Lung (tissue), 12 donors: ENCODE results near the gene SPATC1L. TPM values are rescaled to one million over a fixed set of nuclear protein-coding genes. Genes with fewer than 3 reads are reported as not detected.

Experiments
- ATAC-seq: fragments of 200-7000 bp; cut with Tn5 transposase; one replicate; pipeline ENCODE4 v1.9.1; 2020; ENCODE audit warnings: moderate number of reproducible peaks; ENCODE audit not compliant: insufficient read depth, low FRiP score
- DNase-seq, 3 donors: peaks; one replicate each; pipeline ENCODE4 v3.0.0-alpha.2; 2013 to 2017
- H3K27ac ChIP-seq, 2 donors: one replicate each; pipeline ENCODE4 v1.5.1; 2013; ENCODE audit warnings: mild to moderate bottlenecking in 2 of 2, moderate library complexity in 2 of 2, control low read depth in 1 of 2, inconsistent platforms in 1 of 2, low read depth in 1 of 2, low read length in 1 of 2
- H3K27me3 ChIP-seq, 3 donors: one replicate each; pipeline ENCODE4 v1.5.1; 2013; ENCODE audit warnings: low read length in 2 of 3; ENCODE audit not compliant: control insufficient read depth in 3 of 3, insufficient read depth in 3 of 3
- H3K36me3 ChIP-seq, 4 donors: one replicate each; pipeline ENCODE4 v1.5.1; 2013; ENCODE audit warnings: low read length in 4 of 4, mild to moderate bottlenecking in 1 of 4, moderate library complexity in 1 of 4; ENCODE audit not compliant: control insufficient read depth in 4 of 4, insufficient read depth in 4 of 4
- H3K4me1 ChIP-seq, 5 donors: one replicate each; pipeline ENCODE4 v1.5.1; 2013; ENCODE audit warnings: low read length in 5 of 5, mild to moderate bottlenecking in 2 of 5, moderate library complexity in 1 of 5; ENCODE audit not compliant: control insufficient read depth in 5 of 5, insufficient read depth in 5 of 5
- H3K4me3 ChIP-seq: one replicate; pipeline ENCODE4 v1.5.1; 2013; ENCODE audit warnings: mild to moderate bottlenecking, control low read depth, moderate library complexity
- H3K9ac ChIP-seq, 2 donors: one replicate each; pipeline ENCODE4 v1.5.1; 2013; ENCODE audit warnings: low read length in 2 of 2, control low read depth in 1 of 2; ENCODE audit not compliant: insufficient read depth in 1 of 2
- H3K9me3 ChIP-seq, 4 donors: one replicate each; pipeline ENCODE4 v1.5.1; 2013; ENCODE audit warnings: low read length in 3 of 4, mild to moderate bottlenecking in 1 of 4, moderate library complexity in 1 of 4; ENCODE audit not compliant: control insufficient read depth in 4 of 4, insufficient read depth in 3 of 4
- WGBS, 2 donors: extraction: QIAGEN DNeasy Blood & Tissue Kit; methylation state at CpG; one replicate each; pipeline ENCODE4 v1.1.7; 2013; 5-methylcytosine and 5-hydroxymethylcytosine counted together
- polyA plus RNA-seq, 2 donors: library from polyadenylated mRNA; stranded (reverse); fragments of 200-250 nt; gene quantifications; one replicate each; pipeline ENCODE4 v1.2.1, GENCODE V29; 2013
- total RNA-seq, 2 donors: library from RNA; depleted of rRNA in 1 of 2; stranded (reverse); fragments of >200 nt in 1 of 2; gene quantifications; one replicate each; pipeline ENCODE4 v1.2.1, GENCODE V29; 2014 to 2021
- TF ChIP-seq, protein P1 (sequence below): IDR thresholded peaks from 2 replicates; pipeline ENCODE4 v1.5.1; 2012; ENCODE audit warnings: mild to moderate bottlenecking; ENCODE audit errors: control extremely low read depth, extremely low read depth
- donor health status: control.
- donor health status: control.
- donor health status: Bipolar disorder and iron deficiency.
- donor health status: healthy.
- donor health status: DM: yes; HTN: yes; CAD: no.

SPATC1L gene
- total and polyA plus RNA-seq, 4 donors = 6.6 to 15.6 (median 11.0) TPM

DNA sequence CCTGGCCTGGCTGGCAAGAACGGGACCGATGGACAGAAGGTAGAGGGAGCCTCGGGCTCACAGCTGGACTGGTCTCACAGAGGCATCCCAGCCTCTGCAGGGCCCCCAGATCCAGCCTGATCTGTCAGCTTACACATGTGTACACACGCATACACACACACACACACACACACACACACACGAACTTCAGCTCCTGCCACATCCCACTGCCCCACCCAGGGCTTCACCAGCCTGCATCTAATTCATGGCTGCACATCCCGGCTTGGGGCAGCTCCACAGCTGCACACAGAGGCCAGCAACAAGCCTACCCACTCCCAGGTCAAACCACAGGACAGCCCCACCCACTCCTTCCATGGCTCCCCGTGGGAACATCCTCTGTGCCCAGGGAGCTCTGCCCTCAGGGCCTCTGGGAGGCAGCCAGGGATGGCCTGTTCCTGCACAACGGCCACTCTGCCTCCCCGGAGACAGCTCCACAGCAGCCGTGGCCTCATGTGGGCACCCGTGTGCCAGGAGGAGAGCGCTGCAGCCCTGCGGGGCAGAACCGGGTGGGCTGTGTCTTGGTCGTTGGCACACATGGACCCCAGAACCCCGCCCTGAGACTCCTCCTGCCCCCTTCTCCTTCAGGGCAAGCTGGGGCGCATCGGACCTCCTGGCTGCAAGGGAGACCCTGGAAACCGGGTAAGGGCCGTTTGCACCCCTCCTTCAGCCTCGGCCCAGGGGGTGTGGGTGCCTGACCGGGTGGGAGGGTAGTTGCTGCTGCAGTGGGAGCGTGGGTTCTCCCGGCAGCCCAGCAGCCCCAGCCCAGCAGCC is 67.3 kb downstream of the SPATC1L start:
- TF ChIP-seq, protein P1, sequence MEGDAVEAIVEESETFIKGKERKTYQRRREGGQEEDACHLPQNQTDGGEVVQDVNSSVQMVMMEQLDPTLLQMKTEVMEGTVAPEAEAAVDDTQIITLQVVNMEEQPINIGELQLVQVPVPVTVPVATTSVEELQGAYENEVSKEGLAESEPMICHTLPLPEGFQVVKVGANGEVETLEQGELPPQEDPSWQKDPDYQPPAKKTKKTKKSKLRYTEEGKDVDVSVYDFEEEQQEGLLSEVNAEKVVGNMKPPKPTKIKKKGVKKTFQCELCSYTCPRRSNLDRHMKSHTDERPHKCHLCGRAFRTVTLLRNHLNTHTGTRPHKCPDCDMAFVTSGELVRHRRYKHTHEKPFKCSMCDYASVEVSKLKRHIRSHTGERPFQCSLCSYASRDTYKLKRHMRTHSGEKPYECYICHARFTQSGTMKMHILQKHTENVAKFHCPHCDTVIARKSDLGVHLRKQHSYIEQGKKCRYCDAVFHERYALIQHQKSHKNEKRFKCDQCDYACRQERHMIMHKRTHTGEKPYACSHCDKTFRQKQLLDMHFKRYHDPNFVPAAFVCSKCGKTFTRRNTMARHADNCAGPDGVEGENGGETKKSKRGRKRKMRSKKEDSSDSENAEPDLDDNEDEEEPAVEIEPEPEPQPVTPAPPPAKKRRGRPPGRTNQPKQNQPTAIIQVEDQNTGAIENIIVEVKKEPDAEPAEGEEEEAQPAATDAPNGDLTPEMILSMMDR = no peak
- peaks cover 6 to 67% (median 42%) of the 10 kb centered on the region in 4 donors for H3K36me3 ChIP-seq
- WGBS, 2 donors = 84 to 90% methylated on average over 21 to 24 of the region's 24 CpGs
- ATAC-seq (no peak), DNase-seq (peak in 1 of 3 donors; percentile 11)
- H3K9me3 ChIP-seq = peaks cover 0 to 10% (median 4%) of the 10 kb centered on the region in 4 donors
- no peak overlapping the region for H3K4me3 ChIP-seq
- H3K27me3 ChIP-seq = no peaks in the 10 kb centered on the region
- H3K27ac ChIP-seq = no peak overlapping the region
- no peaks in the 10 kb centered on the region for H3K4me1 ChIP-seq
- no peak overlapping the region for H3K9ac ChIP-seq

DNA sequence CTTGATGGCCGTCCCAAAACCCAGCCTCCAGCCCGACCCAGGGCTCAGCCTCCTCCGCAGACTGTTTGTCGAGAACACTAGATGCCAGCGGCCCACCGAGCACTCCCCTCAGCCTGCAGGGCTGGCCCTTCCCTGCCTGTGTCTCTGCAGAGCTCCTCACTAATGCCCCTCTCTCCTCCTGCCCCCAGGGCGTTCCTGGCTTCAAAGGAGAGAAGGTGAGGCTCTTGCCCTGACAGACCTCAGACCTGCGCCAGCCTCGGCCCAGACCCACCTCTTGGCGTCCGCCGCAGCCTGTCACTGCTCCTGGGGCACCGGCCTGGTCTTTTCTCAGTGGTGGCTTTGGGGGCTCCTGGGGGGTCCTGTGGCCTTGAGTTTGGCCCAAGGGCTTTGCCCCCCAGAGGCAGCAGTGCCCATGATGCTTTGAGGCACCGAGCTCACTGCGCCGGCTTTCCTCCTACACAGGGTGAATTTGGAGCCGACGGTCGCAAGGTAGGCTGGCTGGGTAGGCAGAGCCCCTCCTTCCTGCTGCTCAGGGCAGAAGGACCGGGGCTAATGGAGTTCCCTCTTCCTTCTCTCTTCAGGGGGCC is 68.0 kb downstream of the SPATC1L start:
- no peaks in the 10 kb centered on the region for H3K4me1 ChIP-seq
- no peak overlapping the region for H3K27ac ChIP-seq
- H3K9ac ChIP-seq = no peak overlapping the region
- 91 to 93% methylated on average over 20 of the region's 20 CpGs for WGBS, 2 donors
- H3K4me3 ChIP-seq = no peak overlapping the region
- peaks cover 0 to 10% (median 4%) of the 10 kb centered on the region in 4 donors for H3K9me3 ChIP-seq
- H3K27me3 ChIP-seq = no peaks in the 10 kb centered on the region
- H3K36me3 ChIP-seq = peaks cover 6 to 62% (median 36%) of the 10 kb centered on the region in 4 donors
- TF ChIP-seq, protein P1 = no peak
- DNase-seq (peak in 1 of 3 donors; percentile 10), ATAC-seq (no peak)

DNA sequence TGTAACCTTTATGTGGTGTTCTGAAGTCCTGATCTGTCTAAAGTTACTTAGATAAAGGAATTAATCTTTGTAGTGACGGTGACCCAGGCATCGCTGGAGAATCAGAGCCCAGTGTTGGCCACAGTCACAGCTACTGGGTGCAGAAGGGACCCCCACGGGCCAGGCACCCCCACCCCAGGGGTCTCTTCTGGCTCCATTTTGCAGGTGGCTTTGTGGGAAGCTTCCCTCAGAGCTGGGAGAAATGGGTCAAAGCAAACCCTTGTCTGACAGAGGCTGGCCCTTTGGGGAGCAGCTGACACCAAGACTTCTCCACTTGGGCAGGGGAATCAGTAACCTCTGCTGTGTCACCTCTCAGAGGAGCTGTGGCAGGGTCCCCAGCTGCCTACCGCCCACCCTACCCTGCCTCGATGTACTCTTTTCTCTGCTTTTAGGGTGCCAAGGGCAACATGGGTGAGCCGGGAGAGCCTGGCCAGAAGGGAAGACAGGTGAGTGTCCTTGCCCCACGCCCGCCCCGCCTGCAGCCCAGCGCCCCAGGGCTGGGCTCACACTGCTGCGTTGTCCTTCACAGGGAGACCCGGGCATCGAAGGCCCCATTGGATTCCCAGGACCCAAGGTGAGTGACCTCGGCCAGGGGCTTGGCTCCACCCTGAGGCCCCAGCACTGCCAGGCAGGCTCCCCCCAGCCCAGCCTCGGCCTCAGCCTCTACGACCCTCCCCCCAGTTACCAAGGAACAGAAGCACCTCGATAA is 68.6 kb downstream of the SPATC1L start:
- Histone ChIP-seq H3K36me3 (peaks cover 6 to 58% (median 36%) of the 10 kb centered on the region in 4 donors), H3K9ac (no peak overlapping the region), H3K9me3 (peaks cover 0 to 10% (median 4%) of the 10 kb centered on the region in 4 donors), H3K4me1 (no peaks in the 10 kb centered on the region), H3K27ac (no peak overlapping the region), H3K27me3 (no peaks in the 10 kb centered on the region), H3K4me3 (no peak overlapping the region)
- no peak for ATAC-seq
- peak in 1 of 3 donors; percentile 8 for DNase-seq
- 94 to 98% methylated on average over 17 of the region's 17 CpGs for WGBS, 2 donors
- TF ChIP-seq, protein P1 = no peak
